Smooth muscle cell (in vitro differentiated cells): Measurements from ENCODE around the gene NUMBL. TPM values are rescaled to one million over a fixed set of nuclear protein-coding genes. Genes with fewer than 3 reads are reported as not detected.

Experiments
- DNase-seq: peaks from one replicate; lab custom pipeline; 2025; ENCODE audit not compliant: unreplicated experiment; lab: John Stamatoyannopoulos, UW
- H2AFZ ChIP-seq: fragments of 200-600 bp; sonication (generic); 2 replicates; pipeline ENCODE4 v1.6.0; 2016; ENCODE audit warnings: antibody characterized with exemption, low read depth, mild to moderate bottlenecking
- H3F3A ChIP-seq: fragments of 200-600 bp; sonication (generic); 2 replicates; pipeline ENCODE4 v1.6.0; 2017; ENCODE audit warnings: antibody characterized with exemption, low read depth
- H3K27ac ChIP-seq: fragments of 200-600 bp; sonication (generic); 2 replicates; pipeline ENCODE4 v1.5.1; 2016; ENCODE audit warnings: low read depth, mild to moderate bottlenecking
- H3K27me3 ChIP-seq: fragments of 200-600 bp; sonication (generic); 2 replicates; pipeline ENCODE4 v1.6.1; 2016; ENCODE audit warnings: low read depth, mild to moderate bottlenecking
- H3K36me3 ChIP-seq: fragments of 200-600 bp; sonication (generic); 2 replicates; pipeline ENCODE4 v1.5.1; 2016; ENCODE audit warnings: low read depth
- H3K4me1 ChIP-seq: fragments of 200-600 bp; sonication (generic); 2 replicates; pipeline ENCODE4 v1.5.1; 2016; ENCODE audit warnings: low read depth
- H3K4me2 ChIP-seq: fragments of 200-600 bp; sonication (generic); 2 replicates; pipeline ENCODE4 v1.6.0; 2016; ENCODE audit warnings: mild to moderate bottlenecking
- H3K4me3 ChIP-seq: fragments of 200-600 bp; sonication (generic); 2 replicates; pipeline ENCODE4 v1.5.1; 2016; ENCODE audit warnings: mild to moderate bottlenecking
- H3K79me2 ChIP-seq: fragments of 200-600 bp; sonication (generic); 2 replicates; pipeline ENCODE4 v1.6.0; 2016; ENCODE audit warnings: low read depth, mild to moderate bottlenecking
- H3K9ac ChIP-seq: fragments of 200-600 bp; sonication (generic); 2 replicates; pipeline ENCODE4 v1.6.0; 2016; ENCODE audit warnings: low read depth
- H3K9me3 ChIP-seq: fragments of 200-600 bp; sonication (generic); replicated peaks from 2 replicates; pipeline ENCODE4 v1.5.1; 2016; ENCODE audit warnings: low read depth
- H4K20me1 ChIP-seq: fragments of 200-600 bp; sonication (generic); 2 replicates; pipeline ENCODE4 v1.6.0; 2016; ENCODE audit warnings: low read depth
- CTCF ChIP-seq: fragments of 200-600 bp; sonication (generic); IDR thresholded peaks from 2 replicates; pipeline ENCODE4 v1.5.1; 2017; ENCODE audit warnings: borderline replicate concordance, mild to moderate bottlenecking, antibody characterized with exemption; ENCODE audit not compliant: insufficient read depth, poor library complexity, severe bottlenecking
- WGBS: methylation state at CpG from one replicate; pipeline ENCODE4 v1.1.7; 2016; ENCODE audit warnings: low lambda C conversion rate; 5-methylcytosine and 5-hydroxymethylcytosine counted together
- polyA plus RNA-seq: library from polyadenylated mRNA; unstranded; fragments of >200 nt; fragmentation: Nextera tagmentation; extraction: Ambion mirVana; gene quantifications from 2 replicates; pipeline ENCODE4 v1.2.1, GENCODE V29; 2016
- total RNA-seq: library from RNA; depleted of rRNA; stranded (reverse); fragments of >200 nt; gene quantifications from 2 replicates; pipeline ENCODE4 v1.2.3, GENCODE V29; 2014

Gene NUMBL
- total RNA-seq (30.5 and 53.6 TPM in 2 replicates), polyA plus RNA-seq (56.9 and 73.0 TPM in 2 replicates)

GRCh38 chr19:40690050-40690692 is at the start of gene NUMBL:
NUMBL (minus strand) TSS chr19:40690651; CDS start chr19:40690483, 168 bp downstream.
- Histone ChIP-seq H3K27ac (peak within 1 kb of the TSS; percentile 70), H3K9me3 (no peaks in the 10 kb centered on the region), H3K36me3 (no peaks in the 10 kb centered on the region), H3K4me2 (peak within 1 kb of the TSS; percentile 98), H3K9ac (peak within 1 kb of the TSS; percentile 71), H3K27me3 (no peaks in the 10 kb centered on the region), H4K20me1 (peaks cover 36% of the 10 kb centered on the region), H3K4me1 (peaks cover 17% of the 10 kb centered on the region), H3F3A (no peaks in the 10 kb centered on the region), H3K79me2 (peaks cover 30% of the 10 kb centered on the region), H2AFZ (peak within 1 kb of the TSS; percentile 45), H3K4me3 (peak within 1 kb of the TSS; percentile 89)
- TF ChIP-seq CTCF = no peak
- no peak for DNase-seq
- WGBS = 1% methylated on average over 31 of the region's 50 CpGs

- TF ChIP-seq CTCF = no peak
- no peak overlapping the region for H2AFZ ChIP-seq
- no peak overlapping the region for H3K9ac ChIP-seq
- no peak overlapping the region for H3K4me2 ChIP-seq
- no peaks in the 10 kb centered on the region for H3K9me3 ChIP-seq
- no peaks in the 10 kb centered on the region for H3K27me3 ChIP-seq
- H3K79me2 ChIP-seq = no peaks in the 10 kb centered on the region
- peaks cover 4% of the 10 kb centered on the region for H3K36me3 ChIP-seq
- H3K4me1 ChIP-seq = no peaks in the 10 kb centered on the region
- no peaks in the 10 kb centered on the region for H3F3A ChIP-seq
- no peak overlapping the region for H3K27ac ChIP-seq
- H3K4me3 ChIP-seq = no peak overlapping the region
- no peaks in the 10 kb centered on the region for H4K20me1 ChIP-seq
- WGBS = 93% methylated on average over 22 of the region's 22 CpGs
- no peak for DNase-seq
Measured at GRCh38 chr19:40739030-40739839, 48.8 kb upstream of the NUMBL start.

GRCh38 chr19:40737102-40737644 is 46.7 kb upstream of the NUMBL start:
- no peaks in the 10 kb centered on the region for H3F3A ChIP-seq
- H3K4me3 ChIP-seq = no peak overlapping the region
- no peak overlapping the region for H2AFZ ChIP-seq
- H3K9ac ChIP-seq = no peak overlapping the region
- H3K27me3 ChIP-seq = no peaks in the 10 kb centered on the region
- no peak overlapping the region for H3K27ac ChIP-seq
- no peak for TF ChIP-seq CTCF
- no peak for DNase-seq
- no peaks in the 10 kb centered on the region for H3K9me3 ChIP-seq
- H3K4me2 ChIP-seq = no peak overlapping the region
- peaks cover 4% of the 10 kb centered on the region for H3K36me3 ChIP-seq
- H4K20me1 ChIP-seq = peaks cover 13% of the 10 kb centered on the region
- H3K79me2 ChIP-seq = no peaks in the 10 kb centered on the region
- WGBS = 94% methylated on average over 9 of the region's 9 CpGs
- H3K4me1 ChIP-seq = no peaks in the 10 kb centered on the region
